ENCODE results near the gene ABHD3.
"Not testable (repeated sequence)": the region's sequence is repeated elsewhere in the genome, so short reads cannot be mapped to it uniquely, and the experiment has no call there.

The ABHD3 gene, protein sequence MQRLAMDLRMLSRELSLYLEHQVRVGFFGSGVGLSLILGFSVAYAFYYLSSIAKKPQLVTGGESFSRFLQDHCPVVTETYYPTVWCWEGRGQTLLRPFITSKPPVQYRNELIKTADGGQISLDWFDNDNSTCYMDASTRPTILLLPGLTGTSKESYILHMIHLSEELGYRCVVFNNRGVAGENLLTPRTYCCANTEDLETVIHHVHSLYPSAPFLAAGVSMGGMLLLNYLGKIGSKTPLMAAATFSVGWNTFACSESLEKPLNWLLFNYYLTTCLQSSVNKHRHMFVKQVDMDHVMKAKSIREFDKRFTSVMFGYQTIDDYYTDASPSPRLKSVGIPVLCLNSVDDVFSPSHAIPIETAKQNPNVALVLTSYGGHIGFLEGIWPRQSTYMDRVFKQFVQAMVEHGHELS

DNA sequence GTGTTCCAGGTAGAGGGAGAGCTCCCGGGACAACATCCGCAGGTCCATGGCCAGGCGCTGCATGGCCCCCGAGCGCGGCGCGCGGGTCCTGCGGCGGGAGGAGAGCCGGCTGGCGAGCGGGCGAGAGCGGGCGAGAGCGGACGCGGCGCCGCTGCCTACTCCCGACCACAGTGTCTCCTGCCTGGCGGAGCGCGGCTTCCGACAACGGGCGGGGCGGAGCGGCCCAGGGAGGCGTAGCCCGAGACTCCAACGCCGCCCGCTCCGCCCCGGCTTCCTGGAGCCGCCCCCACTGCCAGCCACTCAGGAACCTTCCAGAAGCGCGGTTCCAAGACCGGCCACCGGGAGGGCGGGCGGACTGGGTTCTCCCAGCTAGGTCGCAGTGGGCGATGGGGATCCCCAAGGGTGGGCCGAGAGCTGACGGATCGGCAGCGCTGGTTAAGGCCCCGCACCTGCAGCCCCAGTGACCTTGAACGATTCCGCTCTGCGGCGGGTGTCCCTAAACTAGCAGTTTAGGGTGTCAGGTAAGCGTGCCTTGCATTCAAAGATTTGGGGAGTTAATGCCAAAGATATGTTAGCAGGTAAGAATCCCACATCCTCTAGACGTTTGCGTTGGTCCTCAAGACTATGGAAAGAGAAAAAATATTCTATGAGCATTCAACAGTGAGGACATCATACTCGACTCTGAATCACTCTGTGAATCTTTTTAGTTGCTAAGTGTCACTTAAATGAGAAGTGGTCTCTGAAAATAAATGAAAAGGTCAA lies at the start of gene ABHD3:
TSS of gene ABHD3 (minus strand) at position 172 of the 762 bp plus-strand sequence. CDS start at position 63, 109 bp downstream.
- DNase-seq (ENCODE audit: low read depth in 4 of 4, low spot score in 1 of 4) = peak; percentile 66 to 85 (median 78)

DNA sequence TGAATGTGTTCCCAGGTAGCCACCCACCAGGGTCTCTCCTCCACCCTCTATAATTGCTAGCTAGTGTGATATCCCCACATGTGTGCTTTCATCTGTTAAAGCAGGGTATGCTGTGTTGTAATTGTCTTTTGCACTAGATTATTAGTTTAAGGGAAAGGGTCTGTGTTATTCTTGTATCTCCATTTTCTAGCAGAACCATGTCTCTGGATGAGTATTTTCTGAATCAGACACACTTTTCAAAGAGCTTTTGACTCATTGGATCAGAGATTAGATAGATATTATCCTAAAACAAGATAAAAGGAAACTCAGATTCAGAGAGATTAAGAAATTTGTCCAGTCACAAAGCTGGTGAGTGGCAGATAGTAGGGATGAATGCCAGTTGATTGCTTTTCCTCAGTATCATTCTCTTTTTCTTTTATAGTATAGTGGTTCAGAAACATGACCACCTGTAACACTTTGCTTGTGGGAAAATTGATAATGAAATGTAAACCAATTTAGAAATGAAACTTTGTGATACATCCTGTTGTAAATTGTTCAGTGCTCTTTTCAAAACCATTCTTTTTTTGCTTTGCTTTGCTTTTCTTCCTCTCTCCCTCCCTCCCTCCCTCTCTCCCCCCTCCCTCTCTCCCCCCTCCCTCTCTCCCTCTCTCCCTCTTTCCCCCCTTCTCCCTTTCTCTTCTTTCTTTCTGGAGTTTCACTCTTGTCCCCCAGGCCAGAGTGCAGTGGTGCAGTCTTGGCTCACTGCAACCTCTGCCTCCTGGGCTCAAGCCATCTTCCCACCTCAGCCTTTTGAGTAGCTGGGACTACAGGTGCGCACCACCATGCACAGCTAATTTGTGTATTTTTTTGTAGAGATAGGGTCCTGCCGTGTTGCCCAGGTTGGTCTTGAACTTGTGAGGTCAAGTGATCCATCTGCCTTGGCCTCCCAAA lies 43.5 kb upstream of the ABHD3 start:
- DNase-seq (ENCODE audit: low read depth in 4 of 4, low spot score in 1 of 4) = no peak

DNA sequence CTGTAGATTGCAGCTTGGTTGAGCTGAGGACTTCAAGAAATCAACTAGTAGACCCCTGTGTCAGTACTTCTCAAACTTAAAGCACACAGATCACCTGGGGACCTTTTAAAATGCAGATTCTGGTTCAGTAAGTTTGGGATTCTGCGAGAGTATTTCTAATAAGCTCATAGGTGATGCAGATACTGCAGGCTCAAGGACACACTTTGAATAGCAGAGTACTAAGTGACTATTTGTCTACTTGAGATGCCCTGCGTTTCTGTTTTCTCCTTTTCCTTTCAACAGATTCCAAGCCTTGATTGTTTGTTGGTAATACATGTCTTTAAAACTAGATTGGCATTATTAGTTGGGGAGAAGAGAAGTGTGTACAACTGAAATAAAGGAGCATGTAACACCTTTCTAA lies 42.7 kb upstream of the ABHD3 start:
- DNase-seq (ENCODE audit: low read depth in 4 of 4, low spot score in 1 of 4) = no peak

DNA sequence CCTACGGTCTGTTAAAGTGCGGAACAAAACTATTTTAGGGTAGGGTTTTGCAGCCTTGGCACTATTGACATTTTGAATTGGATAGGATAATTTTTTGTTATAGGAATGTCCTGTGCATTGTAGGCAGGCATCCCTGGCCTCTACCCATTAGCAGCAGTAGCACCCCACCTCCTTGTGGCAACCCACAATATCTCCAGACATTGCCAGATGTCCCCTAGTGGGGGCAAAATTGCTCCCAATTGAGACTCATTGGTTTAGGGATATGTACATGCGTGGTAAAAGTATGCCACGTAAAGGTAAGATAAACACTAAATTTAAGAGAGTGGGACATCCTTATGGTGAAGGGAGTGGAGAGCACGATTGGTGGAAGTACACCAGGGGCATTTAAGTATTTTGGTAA lies 40.7 kb upstream of the ABHD3 start:
- DNase-seq (ENCODE audit: low read depth in 4 of 4, low spot score in 1 of 4) = no peak

DNA sequence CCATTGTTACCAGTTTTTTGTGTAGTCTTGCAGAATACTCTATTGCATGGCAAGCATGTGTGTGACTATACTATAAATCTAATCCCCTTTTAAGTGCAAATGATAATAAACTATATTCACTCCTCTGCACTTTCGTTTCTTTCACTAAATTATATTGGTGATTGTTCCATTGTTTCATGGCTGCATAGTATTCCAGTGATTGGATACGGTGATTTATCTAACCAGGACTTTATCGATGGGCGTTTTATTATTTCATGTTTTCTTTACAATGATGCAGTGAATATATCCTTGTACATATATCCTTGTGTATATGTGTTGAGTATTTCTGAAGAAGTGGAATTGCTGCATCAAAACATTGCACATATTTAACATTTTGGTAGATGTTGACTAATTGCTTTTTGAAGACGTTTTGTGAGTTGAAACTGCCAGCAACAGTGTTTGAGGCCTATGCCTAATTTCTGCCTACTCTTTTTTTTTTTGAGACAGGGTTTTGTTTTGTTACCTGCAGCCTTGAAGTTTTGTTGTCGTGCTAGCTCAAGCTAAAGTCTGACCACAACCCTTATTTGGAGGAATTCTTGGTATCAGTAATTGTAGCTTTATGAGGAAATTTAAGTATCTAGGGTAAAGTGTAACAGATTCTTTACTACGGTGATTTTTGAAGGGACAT lies 38.7 kb upstream of the ABHD3 start:
- DNase-seq (ENCODE audit: low read depth in 4 of 4, low spot score in 1 of 4) = no peak

DNA sequence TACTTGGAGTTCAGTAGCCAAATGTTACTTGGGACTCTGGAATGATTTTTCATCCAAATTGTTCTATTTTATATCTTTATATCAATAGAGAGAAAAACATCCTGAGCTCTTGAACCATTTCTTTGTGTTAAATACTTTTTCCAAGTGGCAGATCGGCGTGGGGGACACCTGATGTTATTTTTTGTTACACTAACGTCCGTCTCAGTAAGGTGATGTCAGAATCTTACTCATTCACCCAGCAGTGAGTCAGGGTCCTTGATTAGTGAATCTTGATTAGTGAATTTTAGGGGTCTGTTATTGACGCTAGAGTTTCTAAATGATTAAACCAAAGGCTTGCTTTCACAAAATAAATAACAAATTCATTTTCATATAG lies 37.7 kb upstream of the ABHD3 start:
- DNase-seq (ENCODE audit: low read depth in 4 of 4, low spot score in 1 of 4) = no peak

DNA sequence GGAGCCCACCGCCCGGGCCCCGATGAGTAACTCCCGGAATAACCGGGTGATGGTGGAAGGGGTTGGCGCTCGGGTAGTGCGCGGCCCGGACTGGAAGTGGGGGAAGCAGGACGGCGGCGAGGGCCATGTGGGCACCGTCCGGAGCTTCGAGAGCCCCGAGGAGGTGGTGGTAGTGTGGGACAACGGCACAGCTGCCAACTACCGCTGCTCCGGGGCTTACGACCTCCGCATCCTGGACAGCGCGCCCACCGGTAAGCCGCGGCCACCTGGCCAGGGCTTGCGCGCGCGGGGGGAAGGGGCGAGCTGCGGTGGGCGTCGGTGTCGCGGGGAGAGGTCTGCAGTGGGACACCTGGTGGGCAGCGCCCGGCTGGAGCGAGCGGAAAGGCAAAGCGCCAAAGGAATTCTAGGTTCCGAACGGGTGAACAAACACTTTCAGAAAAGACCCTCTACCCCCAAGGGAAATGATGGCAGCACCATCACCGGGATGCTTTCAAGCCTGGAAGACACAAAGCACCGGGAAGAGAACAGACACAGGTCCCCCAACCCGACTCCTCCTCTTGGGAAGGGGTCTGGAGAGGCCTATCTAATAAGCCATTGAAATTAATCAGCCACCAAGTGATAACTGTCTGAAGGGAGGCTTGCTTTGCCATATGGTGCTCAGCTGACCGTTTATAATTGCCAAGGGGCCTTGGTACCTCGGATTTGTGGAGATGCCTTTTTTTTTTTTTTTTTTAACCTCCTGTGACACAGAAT lies 37.2 kb upstream of the ABHD3 start:
- DNase-seq (ENCODE audit: low read depth in 4 of 4, low spot score in 1 of 4) = peak in 1 of 4 experiments; percentile 7

DNA sequence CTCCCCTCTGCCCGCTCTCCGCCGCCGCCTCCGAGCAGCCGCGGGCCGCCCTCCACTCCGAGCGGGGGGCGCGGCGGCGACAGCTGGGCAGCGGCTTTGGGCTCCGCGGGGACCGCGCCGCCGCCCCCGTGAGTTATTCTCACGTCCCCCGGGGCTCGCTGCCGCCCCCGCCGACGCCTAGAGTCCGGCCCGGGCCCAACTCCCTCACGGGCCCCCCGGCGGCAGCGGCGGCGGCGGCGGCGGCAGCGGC lies 36.7 kb upstream of the ABHD3 start:
- no peak for DNase-seq (ENCODE audit: low read depth in 4 of 4, low spot score in 1 of 4)

DNA sequence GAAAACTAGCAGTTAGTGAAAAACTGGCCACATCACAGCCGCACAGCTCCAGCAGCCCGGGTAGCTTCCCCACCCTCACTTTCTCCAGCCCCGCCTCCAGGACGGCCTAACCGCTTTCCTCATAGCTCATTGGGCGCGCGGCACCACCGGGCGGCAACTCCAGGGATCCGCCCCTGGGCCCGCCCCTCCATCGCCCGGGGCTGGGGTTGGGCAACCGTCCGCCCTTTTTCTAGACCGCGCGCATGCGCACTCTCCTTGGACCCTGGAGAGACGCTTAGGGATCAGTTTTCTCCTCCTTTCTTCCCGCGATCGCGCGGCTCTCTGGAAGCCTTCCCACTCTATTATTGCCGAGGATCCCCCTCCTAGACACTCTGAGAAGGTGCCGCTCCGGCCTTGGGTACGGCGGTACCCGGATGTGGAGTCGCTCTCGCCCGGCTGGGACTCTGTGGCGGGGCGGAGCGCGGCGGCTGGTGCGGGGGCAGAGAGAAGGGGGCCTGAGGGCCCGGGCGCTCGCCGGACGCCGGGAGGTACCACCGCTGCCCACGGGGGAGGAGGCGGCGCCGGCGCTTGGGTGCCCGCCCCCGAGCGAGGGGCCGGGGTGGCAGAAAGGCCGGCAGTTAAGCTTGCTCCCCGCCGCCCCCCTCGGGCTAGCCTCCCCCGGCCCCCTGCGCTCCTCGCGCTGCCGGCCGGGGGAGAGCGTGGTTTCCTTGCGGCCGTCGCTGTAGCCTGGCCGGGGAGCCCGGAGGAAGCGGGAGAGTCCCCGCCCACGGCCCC lies 36.2 kb upstream of the ABHD3 start, which contains the start of gene MIB1:
TSS of gene MIB1 (plus strand) at position 255 of the 774 bp plus-strand sequence. CDS start 792 bp downstream, outside the sequence.
- peak; percentile 97 to 99 (median 97) for DNase-seq (ENCODE audit: low read depth in 4 of 4, low spot score in 1 of 4)

DNA sequence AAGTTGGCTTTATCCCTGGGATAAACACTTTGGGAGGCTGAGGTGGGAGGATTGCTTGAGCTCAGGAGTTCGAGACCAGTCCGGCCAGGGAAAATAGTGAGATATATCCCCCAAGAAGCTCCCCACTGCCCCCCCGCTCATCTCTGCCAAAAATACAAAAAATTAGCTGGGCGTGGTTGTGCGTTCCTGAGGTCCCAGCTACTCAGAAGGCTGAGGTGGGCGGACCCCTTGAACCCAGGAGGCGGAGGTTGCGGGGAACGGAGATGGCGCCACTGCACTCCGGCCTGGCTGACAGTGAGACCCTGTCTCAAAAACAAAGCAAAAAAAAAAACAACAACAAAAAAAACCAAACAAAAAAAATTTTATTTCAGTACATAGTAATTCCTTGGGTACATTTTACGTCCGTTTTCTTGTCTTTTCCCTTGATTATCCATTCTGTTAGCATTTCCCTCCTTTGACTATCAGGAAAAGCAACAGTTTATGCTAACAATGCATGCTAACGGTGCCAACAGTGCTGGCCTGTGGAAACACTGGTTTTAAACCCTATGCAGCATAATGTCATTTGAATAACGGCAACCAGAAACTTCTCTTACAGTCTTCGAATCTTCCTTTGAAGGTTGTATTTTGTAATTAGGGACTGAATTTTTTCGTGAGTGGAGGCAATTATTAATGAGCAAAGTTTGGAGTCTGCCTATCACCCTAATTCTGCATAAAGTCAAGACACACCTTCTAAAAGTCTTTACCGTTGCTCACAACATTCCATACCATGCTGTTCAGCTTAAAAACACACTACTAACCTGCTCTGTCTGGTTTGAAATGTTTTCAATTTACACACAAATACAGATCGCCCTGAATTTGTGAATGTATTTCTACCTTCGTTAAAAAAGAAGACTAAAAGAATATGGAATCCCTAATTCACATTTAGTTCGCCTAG lies 35.3 kb upstream of the ABHD3 start:
- no peak for DNase-seq (ENCODE audit: low read depth in 4 of 4, low spot score in 1 of 4)

DNA sequence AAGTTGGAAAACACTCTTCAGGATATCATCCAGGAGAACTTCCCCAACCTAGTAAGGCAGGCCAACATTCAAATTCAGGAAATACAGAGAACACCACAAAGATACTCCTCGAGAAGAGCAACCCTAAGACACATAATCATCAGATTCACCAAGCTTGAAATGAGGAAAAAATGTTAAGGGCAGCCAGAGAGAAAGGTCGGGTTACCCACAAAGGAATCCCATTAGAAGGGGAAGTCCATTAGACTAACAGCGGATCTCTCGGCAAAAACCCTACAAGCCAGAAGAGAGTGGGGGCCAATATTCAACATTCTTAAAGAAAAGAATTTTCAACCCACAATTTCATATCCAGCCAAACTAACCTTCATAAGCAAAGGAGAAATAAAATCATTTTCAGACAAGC lies 32.4 kb upstream of the ABHD3 start:
- DNase-seq (ENCODE audit: low read depth in 4 of 4, low spot score in 1 of 4) = not testable (repeated sequence)

DNA sequence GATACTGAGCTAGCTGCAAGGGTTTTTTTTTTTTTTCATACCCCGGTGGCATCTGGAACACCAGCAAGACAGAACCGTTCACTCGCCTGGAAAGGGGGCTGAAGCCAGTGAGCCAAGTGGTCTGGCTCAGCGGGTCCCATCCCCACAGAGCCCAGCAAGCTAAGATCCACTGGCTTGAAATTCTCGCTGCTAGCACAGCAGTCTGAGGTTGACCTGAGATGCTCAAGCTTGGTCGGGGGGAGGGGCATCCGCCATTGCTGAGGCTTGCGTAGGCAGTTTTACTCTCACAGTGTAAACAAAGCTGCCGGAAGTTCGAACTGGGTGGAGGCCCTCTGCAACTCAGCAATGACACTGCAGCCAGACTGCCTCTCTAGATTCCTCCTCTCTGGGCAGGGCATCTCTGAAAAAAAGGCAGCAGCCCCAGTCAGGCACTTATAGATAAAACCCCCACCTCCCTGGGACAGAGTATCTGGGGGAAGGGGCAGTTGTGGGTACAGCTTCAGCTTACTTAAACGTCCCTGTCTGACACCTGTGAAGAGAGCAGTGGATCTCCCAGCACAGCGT lies 31.0 kb upstream of the ABHD3 start:
- DNase-seq (ENCODE audit: low read depth in 4 of 4, low spot score in 1 of 4) = peak in 1 of 4 experiments; percentile 7

DNA sequence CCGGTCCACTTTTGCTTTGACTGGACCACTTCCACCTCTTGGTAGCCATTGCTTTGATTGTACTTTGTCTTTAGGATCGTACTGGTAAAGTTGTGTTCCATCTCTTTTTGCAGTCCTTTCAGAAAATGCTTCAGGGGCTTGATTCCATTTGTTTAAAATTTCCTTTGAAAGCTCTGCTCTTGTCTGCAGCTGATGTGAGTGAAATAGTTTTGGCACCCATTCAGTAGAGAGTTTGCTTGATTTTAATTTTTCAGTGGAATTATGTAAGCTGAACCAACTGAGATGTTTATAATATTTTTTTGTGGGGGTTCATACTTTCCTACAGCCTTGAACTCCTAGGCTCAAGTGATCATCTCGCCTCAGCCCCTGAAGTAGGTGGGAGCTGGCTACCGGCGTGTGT lies 28.4 kb upstream of the ABHD3 start:
- no peak for DNase-seq (ENCODE audit: low read depth in 4 of 4, low spot score in 1 of 4)

DNA sequence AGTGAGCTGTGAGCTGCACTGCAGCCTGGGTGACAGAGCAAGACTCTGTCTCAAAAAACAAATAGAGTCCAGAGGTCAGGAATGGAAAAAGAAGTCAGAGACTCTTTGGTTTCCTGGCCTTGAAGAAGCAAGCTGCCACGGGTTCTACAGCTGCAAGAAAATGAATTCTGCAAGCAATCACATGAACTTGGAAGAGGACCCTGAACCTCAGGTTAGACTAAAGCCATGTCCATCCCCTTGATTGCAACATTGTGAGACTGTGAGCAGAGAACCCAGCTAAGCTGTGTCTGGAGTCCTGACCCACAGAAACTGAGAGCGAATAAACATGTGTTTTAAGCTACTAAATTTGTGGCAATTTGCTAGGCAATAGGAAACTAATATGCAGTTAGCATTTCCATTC lies 23.1 kb upstream of the ABHD3 start:
- DNase-seq (ENCODE audit: low read depth in 4 of 4, low spot score in 1 of 4) = no peak

DNA sequence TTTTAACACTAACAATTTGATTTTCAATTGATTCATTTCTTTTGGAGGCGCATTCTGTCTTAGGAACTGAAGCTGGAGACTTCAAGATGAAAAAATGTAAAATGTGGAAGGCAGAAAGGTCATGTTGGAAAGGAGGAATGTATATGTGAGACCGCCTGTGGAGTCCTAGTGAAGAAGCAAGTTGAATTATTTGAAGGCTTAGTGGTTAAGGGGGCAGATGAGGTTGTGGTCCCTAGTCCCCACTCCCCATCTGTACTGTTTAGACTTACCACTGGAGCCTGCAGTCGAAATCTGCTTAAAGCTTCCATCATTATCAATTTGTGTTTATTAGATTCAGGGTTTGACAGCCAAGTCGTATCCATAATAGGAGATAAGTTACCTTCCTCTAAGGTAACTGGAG lies 20.6 kb upstream of the ABHD3 start:
- no peak for DNase-seq (ENCODE audit: low read depth in 4 of 4, low spot score in 1 of 4)

DNA sequence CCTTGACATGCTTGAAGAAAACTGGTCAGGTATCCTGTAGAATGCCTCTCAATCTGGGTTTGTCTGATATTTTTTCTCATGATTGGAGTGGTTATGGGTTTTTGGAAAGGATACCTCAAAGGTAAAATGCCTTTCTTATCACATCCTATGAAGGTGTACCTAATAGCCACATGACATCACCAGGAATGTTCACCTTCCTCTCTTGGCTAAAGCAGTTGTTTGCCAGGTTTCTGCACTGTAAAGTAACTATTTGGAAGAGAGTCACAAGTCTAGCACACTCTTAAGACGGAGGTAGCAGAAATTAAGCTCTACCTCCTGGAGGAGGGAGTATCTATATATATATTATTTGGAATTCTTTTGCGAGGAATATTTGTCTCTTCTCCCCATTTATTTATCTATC lies 18.1 kb upstream of the ABHD3 start:
- DNase-seq (ENCODE audit: low read depth in 4 of 4, low spot score in 1 of 4) = no peak

DNA sequence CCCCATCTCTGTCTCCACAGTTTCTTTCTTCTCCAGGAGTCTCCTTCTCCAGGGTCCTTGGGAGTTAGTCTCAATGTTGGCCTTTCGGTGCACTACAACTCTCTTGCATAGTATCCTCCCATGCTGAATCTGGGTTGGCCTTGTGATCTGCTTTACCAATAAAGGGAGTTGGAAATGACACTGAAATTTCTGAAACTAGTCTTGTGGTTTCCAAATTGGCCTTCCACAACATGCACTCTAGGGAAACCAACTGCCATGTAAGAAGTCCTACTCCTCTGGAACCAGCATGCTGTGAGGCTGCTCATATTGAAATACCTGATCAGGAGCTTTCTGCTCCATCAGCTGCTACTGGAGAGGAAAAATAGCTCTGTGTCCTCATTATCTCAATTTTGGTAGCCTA lies 9.9 kb upstream of the ABHD3 start:
- DNase-seq (ENCODE audit: low read depth in 4 of 4, low spot score in 1 of 4) = no peak

DNA sequence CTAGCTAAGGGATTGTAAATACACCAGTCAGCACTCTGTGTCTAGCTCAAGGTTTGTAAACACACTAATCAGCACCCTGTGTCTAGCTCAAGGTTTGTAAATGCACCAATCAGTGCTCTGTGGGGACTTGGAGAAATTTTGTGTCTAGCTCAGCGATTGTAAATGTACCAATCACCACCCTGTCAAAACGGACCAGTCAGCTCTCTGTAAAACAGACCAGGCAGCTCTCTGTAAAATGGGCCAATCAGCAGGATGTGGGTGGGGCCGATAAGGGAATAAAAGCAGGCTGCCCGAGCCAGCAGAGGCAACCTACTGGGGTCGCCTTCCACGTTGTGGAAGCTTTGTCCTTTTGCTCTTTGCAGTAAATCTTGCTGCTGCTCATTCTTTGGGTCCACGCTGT lies 2.6 kb upstream of the ABHD3 start:
- not testable (repeated sequence) for DNase-seq (ENCODE audit: low read depth in 4 of 4, low spot score in 1 of 4)
